LHCN-M2 (cell line): ENCODE results near the gene RBM38. TPM values are rescaled to one million over a fixed set of nuclear protein-coding genes. Genes with fewer than 3 reads are reported as not detected.

Experiments used
- DNase-seq: peaks from one replicate; pipeline ENCODE4 v3.0.0-alpha.2; 2012; ENCODE audit warnings: low read depth
- total RNA-seq: library from RNA; depleted of rRNA; stranded (reverse); fragments of >200 nt; gene quantifications from 2 replicates; pipeline ENCODE4 v1.2.3, GENCODE V29; 2014

Gene RBM38
- total RNA-seq, 1 experiment from 2014 or later: 7.4 TPM

DNA sequence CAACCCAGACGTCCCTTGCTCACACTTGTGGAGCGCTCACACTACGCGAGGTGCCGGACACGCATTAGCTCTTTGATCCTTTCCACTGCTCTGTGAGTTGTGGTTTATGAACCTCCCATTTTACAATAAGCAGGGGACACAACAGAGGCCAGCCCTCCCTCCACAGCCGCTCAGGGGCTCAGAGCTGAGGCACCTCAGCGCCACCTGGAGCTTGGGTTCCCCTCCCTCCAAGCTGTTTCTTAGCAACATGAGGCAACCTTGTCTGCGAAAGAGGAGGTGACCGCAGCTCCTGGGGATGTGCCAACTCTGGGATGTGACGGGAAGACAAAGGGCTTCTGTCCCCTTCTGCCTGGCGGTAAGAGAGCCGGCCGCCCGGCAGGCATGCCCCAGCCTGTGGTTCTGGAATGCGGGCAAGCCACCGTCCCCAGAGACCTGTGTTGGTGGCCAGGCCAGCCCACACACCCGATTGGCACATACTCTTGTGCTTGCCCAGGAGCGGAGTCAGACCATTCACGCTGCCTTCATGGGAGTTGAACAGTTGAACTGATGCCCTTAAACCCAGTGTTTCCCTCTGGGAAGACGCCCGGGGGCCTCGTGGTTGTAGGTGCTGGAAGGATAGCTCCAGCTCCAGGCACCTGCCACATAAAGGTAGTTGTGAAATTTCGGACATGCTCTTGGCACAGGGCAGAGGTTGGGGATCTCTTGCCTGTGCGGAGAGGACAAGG lies 44.5 kb downstream of the RBM38 start:
- DNase-seq: peak; percentile 24

DNA sequence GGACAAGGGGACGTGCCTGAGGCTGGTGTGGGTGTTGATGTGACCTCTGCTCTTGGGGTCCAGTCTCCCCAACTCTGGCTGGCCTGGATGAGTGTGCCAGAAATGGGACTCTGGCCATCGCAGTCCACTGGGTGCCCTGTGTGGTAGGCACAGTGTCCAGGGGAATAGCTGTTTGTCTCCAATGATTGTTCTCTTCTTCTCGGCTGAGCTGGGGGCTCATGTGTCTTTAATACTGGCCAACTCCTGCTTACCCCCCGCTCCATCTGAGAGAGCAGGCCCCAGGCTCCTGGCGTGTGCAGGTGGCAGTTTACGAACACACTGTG lies 45.0 kb downstream of the RBM38 start:
- no peak for DNase-seq

DNA sequence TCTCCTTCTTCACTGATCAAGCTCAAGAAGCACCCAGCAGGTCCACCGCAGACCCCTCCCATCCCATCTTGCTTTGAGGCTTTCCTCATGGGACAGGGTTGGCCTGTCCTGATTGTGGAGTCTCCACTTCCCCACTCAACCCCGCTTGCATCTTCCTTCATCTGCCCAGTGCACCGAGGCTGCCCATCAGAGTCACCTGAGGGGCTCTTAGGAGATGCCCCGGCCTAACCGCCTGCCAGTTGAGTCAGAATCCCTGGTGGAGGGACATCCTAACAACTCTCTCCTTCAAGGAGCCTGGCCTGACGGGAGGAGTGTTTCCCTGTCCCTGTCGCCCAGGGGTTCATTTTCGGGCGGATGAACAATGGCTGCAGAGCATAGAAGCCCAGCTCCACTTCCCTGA lies 46.1 kb downstream of the RBM38 start:
- DNase-seq: no peak

DNA sequence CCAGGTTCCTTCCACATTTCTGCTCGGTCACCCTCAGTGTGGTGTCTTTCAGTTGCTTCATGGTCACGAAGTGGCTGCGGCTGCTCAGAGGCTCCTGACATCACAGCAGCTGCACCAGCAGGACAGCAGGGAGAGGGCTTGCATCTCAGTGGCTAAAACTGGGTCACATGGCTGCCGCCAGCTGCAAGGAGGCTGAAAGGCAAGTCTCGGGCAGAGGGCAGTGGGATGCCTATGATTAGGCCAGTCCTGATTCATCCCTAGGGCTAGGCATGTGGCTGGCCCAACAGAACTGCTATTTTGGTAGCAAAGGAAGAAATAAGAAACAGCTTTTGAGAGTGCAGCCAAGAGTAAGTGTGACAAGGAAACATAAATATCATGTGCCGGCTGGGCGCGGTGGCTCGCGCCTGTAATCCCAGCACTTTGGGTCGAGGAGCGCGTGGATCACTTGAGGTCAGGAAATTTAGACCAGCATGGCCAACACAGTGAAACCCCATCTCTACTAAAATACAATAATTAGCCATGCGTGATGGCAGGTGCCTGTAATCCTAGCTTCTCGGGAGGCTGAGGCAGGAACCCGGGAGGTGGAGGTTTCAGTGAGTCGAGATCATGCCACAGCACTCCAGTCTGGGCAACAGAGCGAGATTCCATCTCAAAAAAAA lies 46.6 kb downstream of the RBM38 start:
- DNase-seq: no peak

DNA sequence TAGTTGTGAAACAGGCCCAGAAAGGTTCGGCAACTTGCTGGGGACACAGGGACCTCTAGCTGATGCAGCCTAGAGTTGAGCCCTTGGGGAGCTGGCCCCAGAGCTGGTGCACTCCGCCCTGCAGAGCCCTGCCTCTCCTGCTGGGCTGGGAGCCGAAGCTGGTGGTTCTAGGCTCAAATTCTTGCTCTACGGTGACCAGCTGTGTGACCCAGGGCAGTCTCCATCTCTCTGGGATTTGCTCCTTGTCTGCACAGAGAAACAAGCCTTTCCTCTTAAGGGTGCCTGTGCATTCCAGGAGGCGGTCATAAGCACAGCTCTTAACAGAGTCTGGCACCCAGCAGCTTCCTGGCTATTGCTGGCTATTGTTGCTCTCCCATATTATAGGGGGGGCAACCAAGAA lies 47.4 kb downstream of the RBM38 start:
- no peak for DNase-seq

DNA sequence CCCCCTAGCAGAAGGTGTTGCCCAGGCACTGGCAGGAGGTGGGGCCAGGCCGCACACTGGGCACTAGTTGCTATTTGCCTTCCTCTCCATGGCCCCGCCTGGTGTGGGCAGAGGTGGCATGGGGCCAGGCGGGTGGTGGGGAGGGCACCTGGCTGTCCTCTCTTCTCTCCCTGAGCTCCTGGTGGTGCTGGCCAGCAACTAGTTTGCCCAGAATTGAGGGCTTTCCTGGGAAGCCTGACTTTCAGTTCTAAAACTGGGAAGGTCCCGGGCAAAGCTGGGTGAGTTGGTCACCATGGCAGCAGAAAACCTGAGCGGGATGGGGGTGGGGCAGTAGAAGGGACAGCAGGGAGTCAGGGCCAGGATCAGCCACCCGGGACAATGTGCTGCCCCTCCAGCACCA lies 48.2 kb downstream of the RBM38 start:
- DNase-seq: no peak

DNA sequence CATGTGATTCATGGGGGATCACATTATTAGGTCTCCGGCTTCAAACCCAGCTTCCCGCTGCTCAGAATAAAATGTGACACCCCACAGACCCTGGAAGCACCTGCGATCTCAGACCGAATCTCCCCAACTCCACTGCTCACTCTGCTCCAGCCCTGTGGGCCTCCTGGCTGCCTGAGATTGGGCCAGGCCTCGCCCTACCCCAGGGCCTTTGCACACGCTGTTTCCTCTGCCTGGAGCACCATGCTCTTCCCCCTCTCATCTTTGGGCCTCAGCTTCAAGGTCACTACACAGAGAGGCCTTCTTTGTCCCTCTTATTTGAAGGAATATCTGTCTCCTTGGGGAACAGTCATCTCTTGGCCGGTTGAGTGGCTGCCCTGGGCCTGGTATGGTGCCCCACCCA lies 48.8 kb downstream of the RBM38 start:
- DNase-seq: no peak

DNA sequence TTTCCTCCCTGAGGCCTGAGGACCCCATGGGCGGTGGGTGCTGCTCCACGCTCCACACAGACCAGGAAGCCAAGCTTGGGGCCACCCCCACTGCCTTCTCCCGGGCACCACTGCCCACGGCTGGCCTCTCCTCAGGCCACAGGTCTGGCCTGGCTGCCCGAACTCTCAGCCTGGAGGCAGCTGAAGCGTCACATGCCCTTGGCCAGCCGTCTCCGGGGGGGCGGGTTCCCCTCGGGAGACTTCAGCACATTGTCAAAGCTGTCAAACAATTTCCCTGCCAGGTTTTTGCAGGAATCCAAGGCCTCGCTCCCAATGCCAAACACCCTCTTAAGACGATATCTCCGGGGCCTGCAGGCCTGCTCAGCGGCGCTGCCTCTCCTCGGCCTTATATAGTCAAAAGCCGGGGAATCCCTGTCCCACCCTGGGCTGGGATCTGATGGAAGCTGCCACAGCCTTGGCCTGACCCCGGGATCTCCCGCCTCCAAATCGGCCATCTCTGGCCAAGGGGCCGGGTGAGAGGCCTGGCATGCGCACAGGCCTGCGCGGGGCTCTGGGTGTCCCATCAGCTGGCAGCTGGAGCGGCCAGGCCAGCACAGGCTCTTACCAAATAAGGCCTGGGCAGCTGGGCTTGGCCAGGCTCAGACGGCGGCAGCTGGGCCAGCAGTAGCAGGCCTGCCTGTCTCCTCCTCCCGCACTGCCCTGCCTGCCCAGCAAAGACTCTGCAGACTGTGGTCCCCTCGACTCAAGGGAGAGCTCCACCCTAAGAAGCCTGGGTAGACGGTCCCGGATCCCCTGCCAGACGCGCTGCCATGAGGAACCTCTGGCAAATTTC lies 49.7 kb downstream of the RBM38 start:
- DNase-seq: peak; percentile 78

DNA sequence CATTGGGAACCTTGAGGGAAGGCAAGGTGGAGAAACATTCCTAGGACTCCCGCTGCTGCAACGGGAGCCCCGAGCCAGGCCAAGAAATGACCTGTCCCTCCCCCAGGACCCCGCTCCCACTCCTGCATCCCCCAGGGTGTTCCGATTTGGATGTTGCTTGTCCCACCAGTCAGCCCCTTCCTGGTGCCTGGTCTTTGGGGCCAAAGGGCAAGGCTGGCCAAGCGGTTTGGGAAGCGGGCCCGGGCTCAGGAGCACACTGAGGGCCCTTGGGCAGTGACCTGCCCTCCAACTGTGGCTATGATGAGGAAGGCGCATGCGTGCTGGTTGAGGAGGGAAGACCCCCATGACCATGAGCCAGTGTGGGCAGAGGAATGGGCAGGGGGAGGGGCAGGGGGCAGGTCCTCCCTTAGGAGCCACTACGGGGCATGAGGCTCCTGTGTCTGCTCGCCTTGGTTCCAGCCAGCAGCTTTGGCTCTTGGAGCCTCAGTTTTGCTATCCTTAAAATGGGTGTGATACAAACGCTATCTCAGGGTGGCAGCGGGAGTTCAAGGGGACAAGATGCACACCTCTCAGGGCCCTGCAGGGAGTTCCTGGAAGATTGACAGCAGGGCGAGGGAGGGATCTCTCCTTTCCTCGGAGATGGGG lies 50.4 kb downstream of the RBM38 start:
- no peak for DNase-seq

DNA sequence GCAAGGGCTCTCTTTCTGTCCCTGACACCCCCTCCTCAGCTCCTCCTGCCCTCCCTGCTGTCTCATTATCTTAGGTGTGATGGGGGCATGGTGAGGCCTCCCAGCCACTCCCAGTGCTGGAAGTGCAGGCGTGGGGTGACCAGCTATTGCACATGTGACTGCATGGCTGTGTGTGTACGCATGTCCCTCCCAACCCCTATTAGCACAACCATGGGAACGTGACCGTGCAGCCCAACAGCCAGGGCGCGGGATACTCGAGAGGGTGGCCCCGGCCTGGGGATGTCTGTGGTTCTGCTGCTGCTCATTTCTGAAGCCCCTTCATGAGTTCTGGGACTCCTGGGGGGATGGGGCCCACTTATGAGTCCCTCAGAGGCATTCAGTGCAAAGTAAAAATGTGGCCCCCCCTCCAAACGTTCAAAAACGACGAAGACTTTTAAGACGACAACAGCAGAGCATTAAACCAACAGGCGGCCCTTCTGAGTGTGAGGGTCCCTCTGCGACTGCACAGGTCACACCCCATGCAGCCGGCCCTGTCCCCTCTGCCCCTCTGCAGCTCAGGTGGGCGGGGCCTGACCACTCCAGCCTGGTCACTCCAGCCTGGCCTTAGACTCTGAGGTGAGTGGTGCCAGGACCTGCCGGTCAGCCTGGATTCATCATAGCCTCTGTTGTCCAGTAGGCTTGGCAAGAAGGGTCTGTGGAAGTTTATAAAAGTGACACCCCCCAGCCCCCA lies 51.1 kb downstream of the RBM38 start:
- no peak for DNase-seq

DNA sequence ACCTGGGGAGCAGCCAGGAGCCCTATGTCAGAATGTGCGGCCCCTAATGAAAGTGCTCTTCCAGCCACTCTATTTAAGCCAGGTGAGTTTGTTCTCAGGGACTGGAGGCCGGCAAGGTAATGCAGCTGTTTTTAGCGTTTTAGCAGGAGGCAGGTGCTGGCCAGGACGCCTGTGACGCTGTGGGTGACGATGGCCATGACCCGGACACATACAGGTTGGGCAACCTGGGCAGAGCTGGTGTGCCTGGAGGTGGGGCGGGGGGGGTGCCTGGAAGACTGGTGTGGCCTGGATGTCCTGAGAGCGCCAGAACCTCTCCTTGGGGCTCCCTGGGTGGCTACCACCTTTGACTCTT lies 51.7 kb downstream of the RBM38 start:
- no peak for DNase-seq

DNA sequence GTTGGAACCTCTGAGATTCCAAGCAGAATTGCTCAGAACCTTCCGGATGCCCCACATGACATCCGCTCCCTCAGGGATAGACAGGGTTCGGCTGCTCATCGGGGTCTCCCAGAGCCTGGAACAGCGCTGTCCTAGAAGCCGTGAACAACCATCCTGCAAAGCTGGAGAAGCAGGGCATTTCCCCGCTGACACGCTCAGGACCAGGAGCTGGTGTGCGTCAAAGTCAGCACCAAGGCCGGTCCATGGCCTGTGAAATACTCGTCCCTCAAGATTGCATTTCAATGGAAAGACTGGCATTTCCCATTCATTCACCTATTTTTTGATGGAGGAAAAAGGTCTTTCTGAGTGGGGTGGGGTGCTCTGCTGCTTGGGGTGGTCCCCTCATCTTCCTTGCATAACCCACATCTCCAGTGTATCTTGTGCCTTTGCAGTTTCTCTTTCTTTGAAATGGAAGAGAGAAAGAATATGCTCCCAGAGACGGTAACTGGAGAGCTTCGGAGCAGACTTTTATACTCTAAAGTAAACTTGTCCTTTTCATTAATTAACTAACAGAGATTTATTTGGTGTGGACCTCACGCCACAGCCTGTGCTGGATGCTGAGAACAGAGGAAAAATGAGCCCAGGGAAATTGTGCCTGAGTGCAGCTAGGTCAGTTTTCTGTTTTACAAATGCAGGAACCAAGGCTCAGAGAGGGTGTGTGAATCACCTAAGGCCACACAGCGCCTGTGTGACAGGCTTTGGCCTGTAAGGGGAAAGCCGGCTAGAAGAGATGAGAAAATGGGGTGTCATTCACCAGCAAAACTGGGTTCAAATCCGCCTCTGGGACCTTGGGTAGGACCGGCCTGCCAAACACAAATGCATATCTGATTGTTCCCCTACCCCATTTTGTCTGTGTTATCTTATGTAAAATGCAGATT lies 52.4 kb downstream of the RBM38 start:
- no peak for DNase-seq

DNA sequence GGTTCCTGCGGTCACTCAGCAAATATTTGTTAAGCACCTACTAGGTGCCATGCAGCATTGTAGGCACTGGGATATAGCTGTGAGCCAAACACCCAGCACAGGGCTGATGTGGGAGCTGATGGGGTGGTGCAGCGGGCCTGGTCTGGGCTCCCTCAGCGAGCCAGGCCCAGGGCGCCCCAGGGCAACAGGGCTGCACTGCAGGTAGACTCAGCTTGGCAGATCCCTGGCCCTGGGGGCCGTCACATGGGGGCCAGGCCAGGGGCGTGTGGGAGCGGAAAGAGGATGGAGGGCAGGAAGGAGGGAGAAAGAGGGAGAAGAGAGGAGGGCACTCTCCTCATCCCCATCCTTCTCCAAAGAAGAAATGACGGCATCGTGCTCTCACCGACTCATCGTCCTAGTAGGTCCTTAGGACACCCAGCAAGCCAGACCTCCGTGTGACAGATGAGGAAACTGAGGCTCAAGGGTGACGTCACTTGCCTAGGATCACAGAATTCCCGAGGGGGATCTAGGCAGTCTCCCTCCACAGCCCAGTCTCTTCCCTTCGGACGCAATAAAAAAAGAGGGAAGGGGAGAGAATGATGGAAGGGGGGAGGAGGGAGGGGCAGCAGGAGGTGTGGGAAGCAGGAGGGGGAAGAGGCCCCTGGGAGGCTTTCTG lies 53.3 kb downstream of the RBM38 start:
- DNase-seq: no peak

DNA sequence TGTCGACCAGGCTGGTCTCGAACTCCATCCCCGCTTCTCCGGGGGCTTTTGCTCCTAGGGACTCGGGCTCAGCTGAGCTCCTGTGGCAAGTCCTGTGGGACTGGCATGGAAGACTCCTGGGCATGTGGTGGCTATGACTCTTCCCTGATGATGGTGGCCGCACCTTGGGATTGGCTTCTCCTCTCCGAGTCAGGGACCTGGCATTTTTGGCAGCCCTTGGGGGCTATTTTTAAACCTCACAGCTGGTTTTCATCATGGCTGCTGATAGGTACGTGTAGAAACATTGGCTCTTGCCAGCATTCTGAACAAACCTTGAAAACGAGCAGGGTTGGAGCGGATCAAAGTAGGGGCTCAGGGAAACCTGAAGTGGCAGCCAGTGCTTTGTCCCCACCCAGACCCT lies 54.1 kb downstream of the RBM38 start:
- DNase-seq: no peak

DNA sequence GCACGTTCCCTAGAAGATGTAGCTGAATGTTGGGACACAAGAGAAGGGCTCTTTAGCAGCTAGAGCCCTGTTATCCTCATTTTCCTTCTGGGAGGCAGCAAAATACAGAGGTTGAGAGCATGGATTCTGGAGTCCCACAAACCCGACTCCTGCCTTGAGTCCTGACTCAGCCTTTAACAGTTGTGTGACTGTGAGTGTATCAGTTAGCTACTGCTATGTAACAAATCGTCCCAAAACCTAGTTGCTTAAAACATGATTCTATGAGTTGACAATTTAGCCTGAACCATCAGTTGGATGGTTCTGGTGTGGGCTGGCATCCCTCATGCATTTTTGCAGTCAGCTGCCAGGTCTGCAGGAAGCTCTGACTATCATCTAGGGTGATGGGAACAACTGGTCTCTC lies 54.6 kb downstream of the RBM38 start:
- DNase-seq: no peak

DNA sequence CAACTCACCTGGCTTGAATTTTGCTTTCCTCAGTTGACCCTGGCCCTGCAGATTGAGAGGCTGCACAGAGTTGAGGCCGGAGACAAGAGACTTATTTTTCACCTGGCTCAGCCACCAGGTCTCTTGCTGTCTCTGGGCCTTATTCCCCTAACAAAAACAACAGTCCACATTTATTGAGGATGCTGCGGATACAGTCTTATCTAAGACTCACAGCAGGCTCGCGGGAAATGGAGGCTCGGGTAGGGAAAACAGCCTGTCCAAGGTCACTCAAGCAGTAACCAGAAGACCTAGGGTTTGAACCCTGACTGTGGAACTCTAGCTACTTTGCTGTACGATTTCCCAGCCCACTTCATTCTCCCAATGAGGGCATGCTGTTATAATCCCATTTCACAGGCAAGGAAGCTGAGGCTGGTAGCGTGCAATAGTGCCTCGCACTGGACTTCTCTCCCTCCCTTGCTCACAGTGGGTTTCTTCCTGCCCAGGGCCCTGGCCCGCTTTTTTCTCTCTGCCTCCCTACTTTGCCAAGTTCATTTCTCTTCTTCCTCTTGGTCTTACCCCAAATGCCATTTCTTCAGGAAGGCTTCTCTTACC lies 57.7 kb downstream of the RBM38 start:
- no peak for DNase-seq

DNA sequence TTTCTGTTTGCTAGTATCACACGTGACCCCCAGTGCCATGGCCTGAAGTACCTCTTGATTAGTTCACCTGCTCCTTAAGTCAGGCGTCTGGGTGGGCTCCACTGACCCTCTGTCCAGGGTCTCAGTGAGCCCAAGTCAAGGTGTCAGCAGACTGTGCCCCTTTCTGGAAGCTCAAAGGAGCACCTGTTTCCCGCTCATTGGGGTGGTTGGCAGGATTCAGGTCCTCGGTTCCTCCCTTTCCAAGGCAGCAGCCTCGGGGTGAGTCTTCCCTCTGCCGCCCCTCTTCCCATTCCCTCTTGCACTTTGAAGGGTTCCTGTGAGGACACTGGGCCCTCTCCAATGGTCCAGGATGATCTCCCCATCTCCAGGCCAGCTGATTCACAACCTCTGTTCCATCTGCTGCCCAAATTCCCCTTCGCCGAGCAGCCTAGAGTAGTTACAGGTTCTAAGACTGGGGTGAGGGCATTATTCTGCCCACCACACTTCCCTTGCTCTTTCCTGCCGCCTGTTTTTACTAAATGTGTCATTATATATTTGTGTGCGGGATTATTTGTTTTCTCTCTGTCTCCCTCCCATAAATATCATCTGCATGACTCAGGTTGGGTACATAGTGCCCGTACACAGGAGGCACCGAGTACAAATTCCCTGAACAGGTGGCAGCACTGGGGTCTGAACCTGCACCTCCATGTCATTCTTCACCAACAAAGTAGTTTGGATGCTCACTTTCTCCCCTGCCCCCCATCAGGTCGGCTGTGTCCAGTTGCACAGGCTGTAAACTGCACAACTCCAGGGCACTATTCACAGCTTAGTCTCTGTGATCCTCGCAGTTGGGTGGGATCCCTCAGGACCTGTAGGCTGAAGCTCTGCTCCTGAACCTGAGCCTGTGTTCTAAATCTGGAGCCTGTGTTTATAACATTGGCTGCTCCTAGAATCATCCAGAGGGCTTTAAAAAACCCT lies 58.5 kb downstream of the RBM38 start:
- no peak for DNase-seq

DNA sequence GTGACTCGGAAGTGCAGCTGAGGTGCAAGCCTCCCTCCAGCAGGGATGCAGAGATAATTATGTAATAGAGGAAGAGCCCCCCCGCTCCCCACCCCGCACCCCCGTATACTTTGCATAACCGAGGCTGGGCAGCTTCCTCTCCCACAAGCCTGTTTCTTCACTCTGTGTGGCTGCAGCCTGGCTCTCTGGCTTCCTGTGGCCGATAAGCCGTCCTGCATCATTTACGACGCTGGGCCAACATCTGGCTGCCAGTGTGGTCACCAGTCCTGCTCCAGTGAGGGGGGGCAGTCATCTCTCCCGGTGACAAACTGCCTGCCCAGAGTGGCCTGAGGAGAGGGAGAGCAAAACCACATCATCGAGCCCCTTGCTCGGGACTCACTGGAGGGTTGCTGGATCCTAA lies 59.2 kb downstream of the RBM38 start:
- no peak for DNase-seq

DNA sequence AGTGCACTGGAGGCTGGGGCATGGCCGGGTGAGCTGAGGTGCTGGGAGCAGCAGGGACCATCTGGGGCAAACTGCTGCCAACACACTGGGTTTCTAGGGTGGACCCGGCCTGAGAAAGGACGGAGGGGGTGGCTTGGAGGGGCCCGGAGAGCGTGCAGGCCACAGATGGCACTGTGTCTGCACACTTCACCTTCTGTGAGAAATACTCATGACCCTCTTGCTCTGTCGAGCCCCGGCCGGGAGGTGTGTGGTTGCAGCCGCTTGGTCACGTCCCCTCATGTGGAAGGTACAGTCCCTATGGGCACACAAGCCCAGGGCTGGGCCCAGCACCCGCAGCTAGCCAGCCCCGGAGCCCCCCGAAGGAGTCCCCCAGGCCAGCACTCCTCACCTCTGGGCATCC lies 59.7 kb downstream of the RBM38 start:
- no peak for DNase-seq
